Stimulated activated CD4-positive, alpha-beta T cell treated with anti-CD3 and anti-CD28 coated beads, TNF-alpha, amount 100 ng/mL, for 24 hours (primary cell): ENCODE measurements around the gene MED29.

Experiments used
- DNase-seq, 3 experiments: peaks; one replicate each; pipeline ENCODE4 v3.0.0-alpha.2; 2020; ENCODE audit warnings: low read depth in 3 of 3

Gene MED29

DNA sequence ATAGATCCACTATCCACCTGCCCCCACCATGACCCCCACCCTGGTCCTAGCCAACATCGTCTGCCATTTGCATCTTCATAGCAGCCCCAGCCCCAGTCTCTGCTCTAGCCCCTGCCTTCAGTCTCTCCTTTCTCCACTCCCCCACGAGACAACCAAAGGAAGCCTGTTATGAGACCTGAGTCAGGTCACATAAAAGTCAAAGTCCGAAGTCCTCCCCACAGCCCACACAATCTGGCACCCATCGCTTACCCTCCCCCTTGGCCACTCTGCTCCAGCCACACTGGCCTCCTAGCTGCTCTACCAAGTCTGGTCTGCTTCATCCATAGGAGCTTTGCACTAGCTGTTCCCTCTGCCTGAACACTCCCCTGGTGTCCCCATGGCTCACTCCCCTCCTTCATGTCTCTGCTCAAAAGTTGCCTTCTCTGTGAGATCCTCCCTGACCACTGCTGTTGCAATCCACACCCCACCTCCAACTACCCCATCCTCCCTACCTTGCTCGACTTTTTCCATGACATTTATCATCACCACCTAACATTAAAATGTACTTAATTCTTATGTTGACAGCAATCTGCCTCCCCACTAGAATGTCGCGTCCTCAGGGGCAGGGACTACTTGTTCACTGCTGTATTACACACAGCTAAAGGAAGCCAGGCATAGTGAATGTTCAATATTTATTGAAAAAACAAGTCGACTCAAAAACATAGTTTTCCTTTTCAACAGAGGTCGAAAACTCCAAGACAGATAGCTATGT lies 20.1 kb downstream of the MED29 start:
- DNase-seq: no peak

DNA sequence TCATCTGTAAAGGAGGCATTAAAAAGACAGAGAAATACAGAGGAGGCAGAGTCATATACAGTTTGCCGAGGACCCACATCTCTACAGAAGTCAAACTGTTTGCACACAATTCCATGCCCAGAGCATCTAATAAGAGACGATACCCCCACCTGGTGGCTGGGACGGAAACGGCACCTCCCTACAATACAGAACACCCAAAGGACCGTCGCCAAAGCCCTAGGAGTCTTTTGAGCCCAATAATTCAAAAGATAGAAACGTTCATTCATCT lies 20.6 kb downstream of the MED29 start:
- DNase-seq: peak; percentile 81 to 91 (median 89)

DNA sequence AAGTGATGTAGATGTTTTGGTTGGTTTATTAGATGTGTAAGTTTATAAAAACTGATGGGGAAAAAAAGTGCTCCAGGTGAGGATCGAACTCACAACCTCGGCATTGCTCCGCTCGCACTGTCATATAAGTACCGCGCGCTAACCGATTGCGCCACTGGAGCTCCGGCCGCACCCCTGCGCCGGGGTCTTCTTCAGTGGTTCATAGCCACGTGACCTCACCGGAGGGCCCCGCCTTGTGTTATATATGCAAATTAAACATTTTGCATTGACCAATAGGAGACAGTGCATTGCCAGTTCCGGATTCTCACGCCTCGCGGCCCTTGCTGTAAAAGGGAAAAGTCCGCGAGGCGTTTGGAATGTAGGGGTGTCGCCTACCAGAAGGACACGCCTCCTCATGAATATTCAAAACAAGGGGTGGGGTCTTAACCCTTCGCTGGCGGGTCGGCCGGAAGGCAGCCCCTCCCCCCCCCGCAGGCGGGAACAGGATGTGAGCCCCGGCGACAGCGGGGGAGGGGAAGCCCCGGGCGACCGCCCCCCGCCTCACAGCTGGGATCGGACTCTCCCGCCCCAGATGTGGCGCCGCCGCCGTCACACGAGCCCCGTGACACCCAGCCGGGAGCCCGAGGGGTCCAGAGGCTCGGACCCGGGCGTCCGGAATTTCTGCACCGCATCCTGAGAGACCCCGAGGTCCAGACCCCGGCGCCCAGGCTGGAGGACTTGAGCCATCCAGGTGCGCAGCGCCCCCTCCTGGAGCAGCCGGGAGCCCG lies 21.1 kb downstream of the MED29 start, which contains the start of gene PLEKHG2:
Gene PLEKHG2 (plus strand): TSS at position 570 of the 767 bp plus-strand sequence. CDS start 1,418 bp downstream, outside the sequence.
- DNase-seq: peak; percentile 92 to 97 (median 96)

DNA sequence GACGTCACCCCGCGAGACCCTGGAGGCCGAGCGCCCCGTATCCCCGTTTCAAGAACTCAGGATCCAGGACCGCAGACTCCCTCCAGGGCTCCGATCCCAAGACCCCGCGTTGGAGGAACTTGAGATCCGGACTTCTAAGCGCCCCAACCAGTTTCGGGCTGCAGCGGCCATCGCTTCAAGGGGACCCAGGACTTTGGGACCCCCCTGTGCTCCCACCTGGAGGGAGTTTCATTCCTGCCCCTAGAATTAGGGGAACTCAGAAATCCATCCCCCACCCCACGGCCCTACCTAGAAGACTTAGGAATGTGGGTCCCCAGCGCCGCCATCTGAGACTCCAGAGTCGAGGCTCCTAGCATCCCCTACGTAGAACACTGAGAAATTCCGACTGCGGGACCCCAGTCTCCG lies 21.7 kb downstream of the MED29 start:
- DNase-seq: no peak

DNA sequence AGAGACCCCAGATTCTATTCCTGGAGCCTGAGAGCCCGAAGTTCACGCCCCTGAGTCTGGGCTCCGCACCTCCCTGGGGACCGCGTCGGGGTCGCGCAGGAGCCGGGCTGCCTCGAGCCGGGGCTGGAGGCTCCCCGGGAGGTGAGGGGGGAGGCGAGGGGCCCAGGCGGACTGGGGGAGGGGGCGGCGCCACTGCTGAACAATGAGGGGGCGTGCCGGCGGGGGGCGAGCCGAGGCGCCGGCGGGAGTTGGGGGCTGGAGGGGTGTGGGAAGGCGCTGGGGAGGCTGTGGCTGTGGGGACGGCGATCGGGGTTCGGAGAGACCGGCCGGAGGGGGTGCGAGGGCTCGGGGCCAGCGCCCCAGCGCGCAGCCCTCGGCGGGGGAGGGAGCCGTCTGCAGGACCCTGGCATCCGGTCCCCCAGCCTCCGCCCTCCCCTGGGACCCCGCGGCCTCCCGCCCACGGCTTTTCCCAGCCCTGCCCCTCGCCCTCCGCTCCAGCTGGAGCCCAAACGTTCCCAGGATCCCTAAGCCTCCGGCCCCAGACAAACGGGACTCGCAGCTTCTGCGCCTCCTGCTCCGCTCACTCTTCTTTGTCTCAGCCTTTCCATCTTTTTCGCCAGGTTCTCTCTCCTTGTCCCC lies 22.2 kb downstream of the MED29 start:
- no peak for DNase-seq

DNA sequence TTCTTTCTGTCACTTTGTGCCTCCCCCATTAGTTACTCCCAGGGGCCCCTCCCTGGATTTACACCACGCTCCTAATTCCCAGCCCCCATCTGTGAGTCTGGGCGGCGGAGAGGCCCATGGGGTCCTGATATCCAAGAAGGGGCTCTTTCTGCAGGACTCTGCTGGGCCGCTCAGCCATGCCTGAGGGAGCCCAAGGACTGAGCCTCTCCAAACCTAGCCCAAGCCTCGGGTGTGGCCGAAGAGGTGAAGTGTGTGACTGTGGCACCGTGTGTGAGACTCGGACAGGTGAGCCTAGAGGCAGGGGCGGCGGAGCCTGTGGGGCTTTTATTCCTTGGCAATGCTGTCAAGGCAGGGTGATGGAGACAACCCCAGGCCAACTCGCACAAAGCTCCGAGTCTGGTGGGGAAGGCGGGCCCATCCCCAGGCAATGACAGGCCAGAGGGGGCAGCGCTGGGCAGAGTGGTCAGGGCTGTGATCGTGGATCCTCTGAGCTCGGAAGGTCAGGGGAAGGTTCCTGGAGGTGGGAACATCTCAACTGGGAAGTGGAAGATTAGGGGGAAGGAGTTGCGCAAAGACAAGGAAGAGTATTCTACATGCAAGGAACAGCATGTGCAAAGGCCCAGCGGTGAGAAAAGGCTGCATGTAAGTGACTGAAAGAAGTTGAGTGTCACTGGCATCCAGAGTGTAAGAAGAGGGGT lies 22.9 kb downstream of the MED29 start:
- no peak for DNase-seq

DNA sequence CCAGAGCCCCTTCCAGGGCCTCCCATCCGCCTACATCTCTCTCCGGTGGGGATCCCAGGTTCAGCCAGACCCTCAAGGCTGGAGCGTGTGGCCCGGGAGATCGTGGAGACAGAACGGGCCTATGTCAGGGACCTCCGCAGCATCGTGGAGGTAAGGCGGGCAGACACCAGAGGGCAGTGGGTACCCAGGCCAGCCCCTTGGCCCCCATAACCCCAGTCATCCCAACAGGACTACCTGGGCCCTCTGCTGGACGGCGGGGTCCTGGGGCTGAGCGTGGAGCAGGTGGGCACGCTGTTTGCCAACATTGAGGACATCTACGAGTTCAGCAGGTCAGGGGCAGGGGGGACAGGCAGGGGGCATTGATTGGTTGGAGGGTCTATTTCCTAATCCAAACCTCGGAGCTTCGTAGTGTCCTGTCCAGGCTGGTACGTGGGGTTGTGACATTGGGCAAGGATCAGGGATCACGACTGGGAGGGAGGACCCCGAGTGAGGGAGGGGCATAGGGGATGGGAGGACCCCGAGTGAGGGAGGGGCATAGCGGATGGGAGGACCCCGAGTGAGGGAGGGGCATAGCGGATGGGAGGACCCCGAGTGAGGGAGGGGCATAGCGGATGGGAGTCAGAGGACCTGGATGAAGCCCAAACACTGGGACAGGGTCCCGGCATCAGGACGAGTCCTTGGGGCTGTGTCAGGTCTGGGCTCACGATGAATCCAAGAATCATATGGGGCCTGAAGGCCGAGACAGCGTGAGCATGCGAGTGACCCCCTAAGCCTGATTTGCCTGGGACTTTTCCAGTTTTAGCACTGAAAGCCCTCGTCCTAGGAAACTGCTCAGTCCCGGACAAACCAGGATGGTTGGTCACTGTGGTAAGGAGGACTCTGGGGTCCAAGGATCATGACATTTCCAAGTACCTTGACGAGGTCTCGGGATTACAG lies 24.2 kb downstream of the MED29 start:
- DNase-seq: no peak

DNA sequence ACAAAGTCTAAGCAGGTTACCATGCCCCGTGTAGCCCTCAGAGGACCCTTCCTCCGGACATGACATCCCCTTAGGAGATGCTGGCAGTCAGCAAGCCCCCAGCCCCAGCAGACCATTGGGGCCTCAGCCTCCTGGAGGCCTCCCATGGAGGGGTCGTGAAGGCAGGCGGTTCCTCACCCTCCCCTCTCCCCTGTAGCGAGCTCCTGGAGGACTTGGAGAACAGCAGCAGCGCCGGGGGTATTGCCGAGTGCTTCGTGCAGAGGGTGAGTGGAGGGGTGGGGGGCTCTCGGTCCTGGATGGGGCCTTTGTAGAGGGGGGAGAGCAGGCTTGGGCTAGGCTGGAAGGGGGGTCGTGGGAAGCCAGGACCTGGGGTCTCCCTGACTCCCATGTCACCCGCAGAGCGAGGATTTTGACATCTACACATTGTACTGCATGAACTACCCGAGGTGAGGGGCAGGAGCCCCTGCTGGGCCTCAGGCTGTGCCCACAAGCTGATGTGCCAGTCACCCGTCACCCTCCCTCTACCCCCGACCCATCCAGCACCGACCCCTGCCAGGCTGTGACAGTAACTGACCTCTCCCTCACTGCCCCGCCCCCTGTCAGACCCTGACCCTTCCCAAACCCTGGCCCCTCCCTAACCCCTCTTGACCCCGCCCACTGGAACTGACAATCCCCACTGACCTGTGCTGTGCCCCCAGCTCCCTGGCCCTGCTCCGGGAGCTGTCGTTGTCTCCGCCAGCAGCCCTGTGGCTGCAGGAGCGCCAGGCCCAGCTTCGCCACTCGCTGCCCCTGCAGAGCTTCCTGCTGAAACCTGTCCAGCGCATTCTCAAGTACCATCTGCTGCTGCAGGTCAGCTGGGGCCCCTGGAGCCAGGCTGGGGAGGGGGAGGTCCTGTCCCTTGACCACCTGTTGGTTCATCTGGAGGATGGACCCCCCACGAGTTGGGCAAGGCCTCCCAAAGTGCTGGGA lies 25.3 kb downstream of the MED29 start:
- no peak for DNase-seq

DNA sequence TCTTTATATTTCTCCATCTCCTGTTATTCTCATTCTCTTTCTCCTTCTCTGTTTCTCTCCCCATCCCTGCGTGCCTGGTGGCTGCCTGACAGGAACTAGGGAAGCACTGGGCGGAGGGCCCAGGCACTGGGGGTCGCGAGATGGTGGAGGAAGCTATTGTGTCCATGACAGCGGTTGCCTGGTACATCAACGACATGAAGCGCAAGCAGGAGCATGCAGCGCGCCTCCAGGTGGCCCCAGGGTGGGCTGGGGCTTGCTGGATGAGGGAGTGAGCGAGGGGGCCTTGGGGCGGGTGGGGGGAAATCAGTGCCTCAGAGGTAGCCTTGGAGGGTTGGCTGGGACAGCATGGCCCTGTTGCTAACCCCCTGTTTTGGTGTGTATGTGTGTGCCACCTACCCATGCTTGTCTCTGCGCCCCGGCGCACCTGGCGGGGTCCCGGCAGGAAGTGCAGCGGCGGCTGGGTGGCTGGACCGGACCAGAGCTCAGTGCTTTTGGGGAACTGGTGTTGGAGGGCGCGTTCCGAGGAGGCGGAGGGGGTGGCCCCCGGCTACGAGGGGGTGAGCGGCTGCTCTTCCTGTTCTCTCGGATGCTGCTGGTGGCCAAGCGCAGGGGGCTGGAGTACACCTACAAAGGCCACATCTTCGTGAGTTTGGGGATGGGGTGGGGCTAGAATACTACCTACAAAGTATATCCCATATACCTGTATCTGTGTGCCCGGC lies 26.4 kb downstream of the MED29 start:
- no peak for DNase-seq

DNA sequence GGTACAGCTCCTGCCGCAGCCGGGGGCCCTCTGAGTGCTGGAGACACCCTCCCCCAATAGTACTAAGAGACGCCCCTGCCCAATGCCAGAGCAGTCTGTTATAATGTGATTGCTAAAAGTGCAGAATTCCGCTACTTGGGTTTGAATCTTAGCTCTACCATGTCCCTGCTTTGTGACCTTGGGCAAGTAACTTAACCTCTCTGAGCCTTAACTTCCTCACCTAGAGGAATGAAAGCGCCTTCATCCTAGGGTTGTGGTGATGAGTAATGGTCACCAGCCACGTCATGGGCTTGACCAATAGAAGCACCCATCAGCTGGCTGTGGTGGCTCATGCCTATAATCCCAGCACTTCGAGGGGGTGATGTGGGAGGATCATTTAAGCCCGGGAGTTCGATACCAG lies 27.8 kb downstream of the MED29 start:
- DNase-seq: no peak

DNA sequence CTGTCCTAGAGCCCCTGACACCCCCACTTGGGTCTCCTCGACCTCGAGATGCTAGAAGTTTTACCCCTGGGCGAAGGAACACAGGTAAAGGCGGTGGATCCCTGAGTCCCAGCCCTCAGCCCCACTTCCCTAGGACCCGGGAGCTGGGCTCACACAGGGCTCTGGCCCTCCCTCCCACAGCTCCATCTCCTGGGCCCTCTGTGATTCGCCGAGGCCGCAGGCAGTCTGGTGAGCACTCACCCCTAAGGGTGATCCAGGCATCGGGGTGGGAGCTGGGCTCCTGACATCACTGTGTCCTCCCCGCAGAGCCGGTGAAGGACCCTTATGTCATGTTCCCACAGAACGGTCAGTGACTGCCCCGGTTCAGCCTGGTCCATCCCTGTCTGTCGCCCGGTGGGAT lies 29.6 kb downstream of the MED29 start:
- no peak for DNase-seq

DNA sequence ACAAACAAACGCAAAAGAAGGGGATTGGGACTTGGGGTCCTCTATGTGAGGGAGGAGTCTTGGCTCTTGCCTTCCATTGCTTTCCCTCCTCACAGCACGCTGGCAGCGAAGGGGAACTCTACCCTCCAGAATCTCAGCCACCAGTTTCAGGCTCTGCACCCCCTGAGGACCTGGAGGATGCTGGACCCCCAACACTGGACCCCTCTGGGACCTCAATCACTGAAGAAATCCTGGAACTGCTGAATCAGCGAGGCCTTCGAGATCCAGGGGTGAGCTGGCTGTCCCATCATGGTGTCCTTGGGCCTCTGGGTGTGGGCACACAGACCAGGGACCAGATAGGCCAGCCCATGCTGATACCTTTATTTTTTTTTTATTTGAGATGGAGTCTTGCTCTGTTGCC lies 30.8 kb downstream of the MED29 start:
- no peak for DNase-seq

DNA sequence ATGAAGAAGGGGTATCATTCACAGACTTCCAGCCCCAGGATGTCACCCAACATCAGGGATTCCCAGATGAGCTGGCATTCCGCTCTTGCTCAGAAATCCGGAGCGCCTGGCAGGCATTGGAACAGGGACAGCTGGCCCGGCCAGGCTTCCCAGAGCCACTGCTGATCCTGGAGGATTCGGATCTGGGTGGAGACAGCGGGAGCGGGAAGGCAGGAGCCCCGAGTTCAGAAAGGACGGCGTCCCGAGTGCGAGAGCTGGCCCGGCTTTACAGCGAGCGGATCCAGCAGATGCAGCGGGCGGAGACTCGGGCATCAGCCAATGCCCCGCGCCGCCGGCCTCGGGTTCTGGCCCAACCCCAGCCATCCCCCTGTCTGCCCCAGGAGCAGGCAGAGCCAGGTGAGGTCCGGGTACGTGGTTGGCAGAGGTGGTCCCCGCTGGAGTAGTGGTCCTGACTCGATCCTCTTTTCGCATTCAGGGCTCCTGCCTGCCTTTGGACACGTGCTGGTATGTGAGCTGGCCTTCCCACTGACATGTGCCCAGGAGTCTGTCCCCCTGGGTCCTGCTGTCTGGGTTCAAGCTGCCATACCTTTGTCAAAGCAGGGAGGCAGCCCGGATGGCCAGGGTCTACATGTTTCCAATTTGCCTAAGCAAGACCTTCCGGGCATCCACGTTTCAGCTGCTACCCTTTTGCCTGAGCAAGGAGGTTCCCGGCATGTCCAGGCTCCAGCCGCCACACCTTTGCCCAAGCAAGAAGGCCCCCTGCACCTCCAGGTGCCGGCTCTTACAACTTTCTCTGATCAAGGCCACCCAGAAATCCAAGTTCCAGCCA lies 32.3 kb downstream of the MED29 start:
- no peak for DNase-seq

DNA sequence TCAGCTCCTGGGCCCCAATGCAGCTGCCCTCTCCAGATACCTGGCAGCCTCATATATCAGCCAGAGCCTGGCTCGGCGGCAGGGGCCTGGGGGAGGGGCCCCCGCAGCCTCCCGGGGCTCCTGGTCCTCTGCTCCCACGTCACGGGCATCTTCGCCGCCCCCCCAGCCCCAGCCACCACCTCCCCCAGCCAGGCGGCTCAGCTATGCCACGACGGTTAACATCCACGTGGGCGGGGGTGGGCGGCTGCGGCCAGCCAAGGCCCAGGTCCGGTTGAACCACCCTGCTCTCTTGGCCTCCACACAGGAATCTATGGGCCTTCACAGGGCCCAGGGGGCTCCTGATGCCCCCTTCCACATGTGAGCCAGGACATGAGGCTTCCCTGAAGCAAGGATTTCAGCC lies 33.8 kb downstream of the MED29 start:
- DNase-seq: no peak

DNA sequence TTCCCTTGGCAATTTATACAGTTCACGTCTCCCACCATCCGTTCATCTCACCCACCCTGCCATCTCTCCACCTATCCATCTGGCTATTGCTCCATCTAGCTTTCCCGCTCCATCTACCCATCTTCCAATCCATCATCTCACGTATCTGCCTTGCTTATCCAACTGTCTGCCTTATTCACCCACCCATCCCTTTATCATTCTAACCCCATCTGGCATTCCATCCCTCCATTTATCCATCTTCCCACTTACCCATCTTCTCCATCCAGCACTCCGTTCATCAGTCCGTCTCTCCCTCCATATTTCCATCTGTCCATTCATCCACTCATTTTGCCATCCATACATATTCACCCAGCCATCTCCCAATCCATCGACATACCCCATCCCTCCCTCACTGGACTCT lies 34.6 kb downstream of the MED29 start:
- no peak for DNase-seq

DNA sequence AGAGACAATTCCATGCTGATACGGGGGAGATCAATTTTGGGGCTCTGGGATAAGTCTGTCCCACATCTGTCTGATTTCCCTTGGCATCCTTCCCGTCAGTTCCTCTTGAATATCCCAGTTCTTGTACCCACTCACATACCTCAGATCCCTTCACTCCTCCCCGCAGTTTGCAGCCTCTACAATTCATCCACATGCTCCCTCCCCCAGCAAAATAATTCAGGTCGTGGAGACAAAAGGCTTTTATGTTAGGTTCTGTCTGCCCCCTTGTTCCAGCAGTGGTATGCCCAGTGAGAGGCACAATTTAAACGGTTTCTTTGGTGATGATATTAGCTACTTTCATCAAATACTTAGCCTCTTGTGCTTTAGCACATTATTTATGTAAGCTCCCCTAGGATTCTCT lies 35.0 kb downstream of the MED29 start:
- no peak for DNase-seq

DNA sequence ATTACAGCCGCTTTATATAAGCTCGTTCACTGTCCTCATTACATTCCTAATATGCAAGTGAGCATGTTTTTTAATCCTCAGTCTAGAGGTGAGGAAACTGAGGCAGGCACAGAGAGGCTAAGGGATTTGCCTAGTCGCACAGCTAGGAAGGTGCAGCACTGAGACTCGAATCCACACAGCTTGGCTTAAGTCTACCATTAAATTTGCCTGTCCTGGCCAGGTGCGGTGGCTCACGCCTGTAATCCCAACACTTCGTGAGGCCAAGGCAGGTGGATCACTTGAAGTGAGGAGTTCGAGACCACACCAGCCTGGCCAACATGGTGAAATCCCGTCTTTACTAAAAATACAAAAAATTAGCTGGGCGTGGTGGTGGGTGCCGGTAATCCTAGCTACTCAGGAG lies 36.5 kb downstream of the MED29 start:
- DNase-seq: no peak

DNA sequence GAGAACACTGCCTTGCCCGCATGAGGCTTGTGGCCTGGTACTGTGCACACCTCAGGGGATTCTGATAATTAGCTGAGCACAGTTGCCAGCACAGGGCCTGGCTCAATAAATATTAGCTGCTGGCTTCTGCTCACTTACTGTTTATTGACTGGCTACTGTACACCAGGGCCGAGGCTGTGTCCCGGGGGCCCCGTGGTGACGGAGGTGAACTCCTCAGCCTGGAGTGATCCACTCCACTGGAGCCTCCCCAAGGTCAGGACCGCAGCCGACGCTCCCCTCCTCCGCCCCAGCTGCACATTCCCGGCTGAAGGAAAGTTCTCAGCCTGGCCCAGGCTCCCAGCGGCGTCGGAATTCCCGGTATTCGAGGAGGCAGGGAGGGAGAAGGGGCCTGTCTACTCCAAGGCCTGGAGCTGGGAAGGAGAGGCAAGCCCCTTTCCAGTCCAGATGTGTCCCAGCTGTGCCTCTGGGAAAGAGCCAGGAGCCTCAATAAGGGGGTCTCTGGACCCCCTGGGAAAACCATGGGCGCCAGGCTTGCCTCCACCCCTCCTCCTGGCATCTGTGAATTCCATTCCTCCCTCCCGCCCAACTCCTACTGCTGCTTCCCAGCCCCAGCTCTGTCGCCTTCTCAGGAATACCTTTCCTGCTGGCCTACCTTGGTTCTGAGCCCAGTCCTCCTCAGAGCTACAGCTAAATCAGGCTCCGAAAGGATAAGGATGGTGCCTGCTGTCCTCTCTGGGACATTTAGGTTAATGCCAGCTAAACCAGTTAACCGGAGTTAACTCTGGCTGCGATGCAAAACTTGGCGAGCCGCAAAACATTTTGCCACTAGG lies 37.3 kb downstream of the MED29 start:
- DNase-seq: no peak
